Measurements from ENCODE around the gene CDON. TPM values are rescaled to one million over a fixed set of nuclear protein-coding genes. Genes with fewer than 3 reads are reported as not detected.

The CDON gene
- total RNA-seq, 1 donor from 2014 or later, result 157 TPM

GRCh38 chr11:125946712-125947418, 115.8 kb downstream of the CDON start:
- no peak overlapping the region for H3K27ac Mint-ChIP-seq
- no peaks in the 10 kb centered on the region for H3K9me3 Mint-ChIP-seq
- peaks cover 28% of the 10 kb centered on the region for H3K4me1 Mint-ChIP-seq (ENCODE audit: unreplicated experiment)
- DNase-seq (ENCODE audit: extremely low spot score, unreplicated experiment), result peak; percentile 60
- H3K27me3 Mint-ChIP-seq, result peaks cover 13% of the 10 kb centered on the region
- TF ChIP-seq CTCF (conservative IDR thresholded peaks at IDR 0.05), result no peak
- no peak overlapping the region for H3K4me3 Mint-ChIP-seq
- H3K36me3 Mint-ChIP-seq, result no peaks in the 10 kb centered on the region

DNA sequence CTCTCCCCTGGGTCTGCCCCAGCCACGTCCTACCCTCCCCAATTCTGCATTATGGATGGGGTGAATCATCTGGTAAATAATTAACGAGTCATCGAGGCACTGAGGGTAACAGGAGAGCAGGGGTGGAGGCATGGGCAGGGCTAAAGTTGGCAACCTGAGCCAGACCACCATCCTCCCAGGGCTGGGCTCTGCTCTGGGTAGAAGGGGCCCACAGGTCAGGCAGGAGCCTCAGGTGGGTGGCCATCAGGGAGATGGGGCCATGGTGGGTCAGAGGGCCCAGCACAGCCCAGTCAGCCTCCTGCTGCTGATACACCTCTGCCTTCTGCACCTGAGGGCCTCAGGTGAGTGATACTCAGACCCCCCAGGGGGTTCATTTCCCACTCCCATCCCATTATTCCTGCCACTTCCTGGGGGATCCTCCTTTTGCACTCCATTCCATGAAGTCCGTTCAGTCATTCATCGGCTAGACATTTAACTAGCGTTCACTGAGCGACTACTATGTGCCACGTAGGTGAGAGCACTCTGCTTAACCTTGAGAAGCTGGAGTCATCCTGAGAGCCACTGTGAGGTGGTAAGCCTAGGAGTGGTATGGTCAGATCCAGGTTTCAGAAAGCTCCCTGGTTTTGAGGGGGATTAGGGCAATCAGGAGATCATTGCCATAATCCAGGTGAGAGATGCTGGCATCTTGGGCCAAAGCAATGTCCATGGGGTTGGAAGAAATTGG, 116.7 kb downstream of the CDON start, which contains the start of gene VSIG10L2:
TSS of gene VSIG10L2 (plus strand) at position 248 of the 724 bp plus-strand sequence. CDS start at position 260, 12 bp downstream.
- no peak within 1 kb of the TSS for H3K27ac Mint-ChIP-seq
- H3K27me3 Mint-ChIP-seq, result peaks cover 13% of the 10 kb centered on the region
- H3K4me3 Mint-ChIP-seq, result no peak within 1 kb of the TSS
- H3K36me3 Mint-ChIP-seq, result no peaks in the 10 kb centered on the region
- DNase-seq (ENCODE audit: extremely low spot score, unreplicated experiment), result peak; percentile 43
- peaks cover 30% of the 10 kb centered on the region for H3K4me1 Mint-ChIP-seq (ENCODE audit: unreplicated experiment)
- TF ChIP-seq CTCF (conservative IDR thresholded peaks at IDR 0.05), result no peak
- H3K9me3 Mint-ChIP-seq, result no peaks in the 10 kb centered on the region

DNA sequence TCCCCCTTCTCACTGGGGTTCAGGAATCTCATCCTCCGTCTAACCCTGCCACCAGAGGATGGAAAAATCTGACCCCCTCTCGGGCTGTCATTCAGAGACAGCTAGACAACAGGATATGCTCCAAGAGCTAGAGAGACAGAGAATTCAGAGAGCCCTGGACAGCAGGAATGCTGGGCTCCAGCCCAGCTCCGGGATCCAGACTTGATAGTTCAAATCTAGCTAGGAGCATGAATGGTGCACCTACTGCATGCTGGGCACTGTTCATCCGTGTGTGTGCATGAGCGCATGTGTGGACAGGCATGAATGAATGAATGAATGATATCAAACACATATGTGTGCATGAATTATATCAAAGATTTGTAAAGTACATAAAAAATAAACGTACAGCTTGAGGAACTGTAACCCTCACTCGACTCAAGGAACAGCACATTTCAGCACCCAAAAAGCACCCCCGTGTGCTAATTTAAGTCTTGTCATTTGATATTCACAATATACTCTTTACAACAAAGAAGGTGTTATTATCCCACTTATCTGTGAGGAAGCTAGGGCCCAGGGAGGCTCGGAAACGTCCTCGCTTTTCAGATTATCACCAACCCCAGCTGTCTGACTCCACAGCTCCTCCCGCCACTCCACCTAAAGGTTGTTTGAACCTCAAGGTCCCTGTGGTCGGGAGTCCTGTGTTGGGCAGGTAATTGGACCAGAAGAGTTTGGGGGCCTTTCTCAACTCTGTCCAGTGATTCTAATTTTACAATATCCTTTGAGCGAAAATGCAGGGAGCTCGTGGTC, 117.5 kb downstream of the CDON start:
- no peaks in the 10 kb centered on the region for H3K9me3 Mint-ChIP-seq
- TF ChIP-seq CTCF (conservative IDR thresholded peaks at IDR 0.05), result no peak
- peaks cover 33% of the 10 kb centered on the region for H3K4me1 Mint-ChIP-seq (ENCODE audit: unreplicated experiment)
- peaks cover 13% of the 10 kb centered on the region for H3K27me3 Mint-ChIP-seq
- DNase-seq (ENCODE audit: extremely low spot score, unreplicated experiment), result peak; percentile 29
- no peak overlapping the region for H3K27ac Mint-ChIP-seq
- no peak overlapping the region for H3K4me3 Mint-ChIP-seq
- H3K36me3 Mint-ChIP-seq, result no peaks in the 10 kb centered on the region

DNA sequence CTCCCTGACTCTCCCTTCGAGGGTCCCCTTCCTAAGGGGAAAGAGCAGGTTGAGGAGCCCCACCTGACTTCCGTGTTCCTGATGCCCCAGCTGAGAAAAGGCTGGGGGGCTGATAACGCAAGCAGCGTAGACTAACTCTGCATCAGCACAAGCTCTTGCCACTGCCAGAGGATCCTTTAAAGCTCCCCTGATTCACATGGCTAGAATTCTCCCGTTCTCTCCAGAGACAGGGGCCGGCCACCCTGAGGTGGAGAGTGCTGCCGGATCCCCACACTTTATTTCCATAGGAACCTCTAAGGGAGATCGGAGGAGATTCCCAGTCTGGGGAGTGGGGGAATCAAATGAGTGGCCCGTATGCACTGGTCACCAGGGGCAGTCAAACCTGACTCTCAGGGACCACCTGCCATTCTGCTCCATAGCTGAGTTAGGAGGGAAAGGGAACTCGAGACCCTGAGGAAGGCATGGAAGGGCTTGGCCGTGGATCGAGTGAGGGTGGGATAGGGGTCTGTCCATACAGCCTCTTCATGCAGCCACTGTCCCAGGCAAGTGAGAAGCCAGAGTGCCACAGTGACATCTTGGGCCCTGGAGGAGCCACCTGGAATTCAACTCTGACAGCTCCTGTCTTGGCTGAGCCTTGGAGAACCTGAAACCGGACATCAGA, 118.2 kb downstream of the CDON start:
- no peaks in the 10 kb centered on the region for H3K9me3 Mint-ChIP-seq
- no peaks in the 10 kb centered on the region for H3K36me3 Mint-ChIP-seq
- peaks cover 33% of the 10 kb centered on the region for H3K4me1 Mint-ChIP-seq (ENCODE audit: unreplicated experiment)
- peaks cover 13% of the 10 kb centered on the region for H3K27me3 Mint-ChIP-seq
- TF ChIP-seq CTCF (conservative IDR thresholded peaks at IDR 0.05), result no peak
- no peak overlapping the region for H3K27ac Mint-ChIP-seq
- H3K4me3 Mint-ChIP-seq, result no peak overlapping the region
- no peak for DNase-seq (ENCODE audit: extremely low spot score, unreplicated experiment)

GRCh38 chr11:125943661-125944349, 118.9 kb downstream of the CDON start:
- Mint-ChIP-seq H3K4me3 (no peak overlapping the region), H3K4me1 (ENCODE audit: unreplicated experiment) (peaks cover 37% of the 10 kb centered on the region), H3K9me3 (no peaks in the 10 kb centered on the region), H3K27ac (no peak overlapping the region), H3K27me3 (peaks cover 13% of the 10 kb centered on the region), H3K36me3 (no peaks in the 10 kb centered on the region)
- no peak for TF ChIP-seq CTCF (conservative IDR thresholded peaks at IDR 0.05)
- no peak for DNase-seq (ENCODE audit: extremely low spot score, unreplicated experiment)
